Measurements from ENCODE around the gene HOXB8.

HOXB8 gene

GRCh38 chr17:48644910-48645557, 29.9 kb upstream of the HOXB8 start:
- Histone ChIP-seq H3K36me3 (ENCODE audit: insufficient read depth, low read length) (no peaks in the 10 kb centered on the region), H3K9ac (ENCODE audit: low read length) (no peak overlapping the region), H4K20me1 (ENCODE audit: insufficient read depth, low read length) (no peaks in the 10 kb centered on the region), H3K9me3 (ENCODE audit: low read length) (no peaks in the 10 kb centered on the region), H3K9me2 (ENCODE audit: low read depth, low read length) (no peaks in the 10 kb centered on the region), H3K4me3 (ENCODE audit: low read depth, low read length, poor library complexity, severe bottlenecking) (no peak overlapping the region), H3K4me1 (ENCODE audit: insufficient read depth, low read length, severe bottlenecking) (no peaks in the 10 kb centered on the region), H3K79me2 (ENCODE audit: insufficient read depth, low read length) (no peaks in the 10 kb centered on the region), H3K4me2 (ENCODE audit: low read length) (no peak overlapping the region), H3K27ac (ENCODE audit: low read depth, low read length, poor library complexity, severe bottlenecking) (no peak overlapping the region), H3F3A (ENCODE audit: insufficient read depth, low read length) (no peaks in the 10 kb centered on the region), H2AFZ (ENCODE audit: low read length) (no peak overlapping the region), H3K27me3 (ENCODE audit: insufficient read depth, low read length) (0 out of 2 replicates have a peak, but pooled peaks cover 5% of the 10 kb centered on the region)
- TF ChIP-seq CTCF (IDR thresholded peaks at IDR 0.05; ENCODE audit: low read length) (no peak), EZH2 (IDR thresholded peaks at IDR 0.05; ENCODE audit: borderline replicate concordance, low read length) (no peak)

GRCh38 chr17:48644159-48644558, 29.1 kb upstream of the HOXB8 start:
- no peak for TF ChIP-seq CTCF (IDR thresholded peaks at IDR 0.05; ENCODE audit: low read length)
- TF ChIP-seq EZH2 (IDR thresholded peaks at IDR 0.05; ENCODE audit: borderline replicate concordance, low read length), result no peak

GRCh38 chr17:48643697-48644012, 28.6 kb upstream of the HOXB8 start:
- TF ChIP-seq CTCF (IDR thresholded peaks at IDR 0.05; ENCODE audit: low read length) (no peak), EZH2 (IDR thresholded peaks at IDR 0.05; ENCODE audit: borderline replicate concordance, low read length) (no peak)
- Histone ChIP-seq H3K36me3 (ENCODE audit: insufficient read depth, low read length) (no peaks in the 10 kb centered on the region), H3K9ac (ENCODE audit: low read length) (no peak overlapping the region), H3K9me2 (ENCODE audit: low read depth, low read length) (no peaks in the 10 kb centered on the region), H3K4me1 (ENCODE audit: insufficient read depth, low read length, severe bottlenecking) (no peaks in the 10 kb centered on the region), H3K27ac (ENCODE audit: low read depth, low read length, poor library complexity, severe bottlenecking) (no peak overlapping the region), H3K4me3 (ENCODE audit: low read depth, low read length, poor library complexity, severe bottlenecking) (no peak overlapping the region), H4K20me1 (ENCODE audit: insufficient read depth, low read length) (no peaks in the 10 kb centered on the region), H3K9me3 (ENCODE audit: low read length) (no peaks in the 10 kb centered on the region), H3K27me3 (ENCODE audit: insufficient read depth, low read length) (0 out of 2 replicates have a peak, but pooled peaks cover 5% of the 10 kb centered on the region), H2AFZ (ENCODE audit: low read length) (no peak overlapping the region), H3K79me2 (ENCODE audit: insufficient read depth, low read length) (no peaks in the 10 kb centered on the region), H3K4me2 (ENCODE audit: low read length) (no peak overlapping the region), H3F3A (ENCODE audit: insufficient read depth, low read length) (no peaks in the 10 kb centered on the region)

More at GRCh38 chr17:48644159-48644558, 29.1 kb upstream of the HOXB8 start:
- Histone ChIP-seq H3K4me2 (ENCODE audit: low read length) (no peak overlapping the region), H4K20me1 (ENCODE audit: insufficient read depth, low read length) (no peaks in the 10 kb centered on the region), H3K27ac (ENCODE audit: low read depth, low read length, poor library complexity, severe bottlenecking) (no peak overlapping the region), H3K9ac (ENCODE audit: low read length) (no peak overlapping the region), H3K36me3 (ENCODE audit: insufficient read depth, low read length) (no peaks in the 10 kb centered on the region), H2AFZ (ENCODE audit: low read length) (no peak overlapping the region), H3F3A (ENCODE audit: insufficient read depth, low read length) (no peaks in the 10 kb centered on the region), H3K9me2 (ENCODE audit: low read depth, low read length) (no peaks in the 10 kb centered on the region), H3K4me1 (ENCODE audit: insufficient read depth, low read length, severe bottlenecking) (no peaks in the 10 kb centered on the region), H3K9me3 (ENCODE audit: low read length) (no peaks in the 10 kb centered on the region), H3K4me3 (ENCODE audit: low read depth, low read length, poor library complexity, severe bottlenecking) (no peak overlapping the region), H3K27me3 (ENCODE audit: insufficient read depth, low read length) (0 out of 2 replicates have a peak, but pooled peaks cover 5% of the 10 kb centered on the region), H3K79me2 (ENCODE audit: insufficient read depth, low read length) (no peaks in the 10 kb centered on the region)

Data from OCI-LY1 (cell line).